B cell (primary cell): ENCODE results near the gene ACCS. TPM values are rescaled to one million over a fixed set of nuclear protein-coding genes. Genes with fewer than 3 reads are reported as not detected.

Experiments
- ATAC-seq: fragments of 200-7000 bp; cut with Tn5 transposase; one replicate; pipeline ENCODE4 v1.10.0; 2021; ENCODE audit warnings: low read depth, mild to moderate bottlenecking, moderate number of reproducible peaks, moderate library complexity
- CTCF ChIA-PET: fragments of 350-600 bp; sonication (Branson Sonifier 250); formaldehyde crosslinking; loops from one replicate; lab custom pipeline; 2021; ENCODE audit warnings: antibody characterized with exemption, inconsistent platforms; lab: Charles Lee
- POLR2A ChIA-PET: fragments of 350-600 bp; sonication (Branson Sonifier 250); formaldehyde crosslinking; loops from one replicate; lab custom pipeline; 2021; ENCODE audit warnings: antibody characterized with exemption; lab: Charles Lee
- DNase-seq: peaks from one replicate; pipeline ENCODE4 v3.0.0; 2013
- H2AFZ ChIP-seq: 2 replicates; pipeline ENCODE4 v1.6.1; 2012; ENCODE audit warnings: mild to moderate bottlenecking, low read depth, low read length; ENCODE audit not compliant: insufficient read depth, poor library complexity, severe bottlenecking
- H3K27ac ChIP-seq, 2 donors: 1 replicate in 1 of 2; 2 replicates in 1 of 2; pipeline ENCODE4 v1.5.1; 2012 to 2013; ENCODE audit warnings: low read length in 2 of 2, mild to moderate bottlenecking in 2 of 2, moderate library complexity in 1 of 2
- H3K27me3 ChIP-seq, 4 experiments: fragments of 200-600 bp in 1 of 4; sonication (generic) in 1 of 4; replicated peaks in 1 of 4; 1 replicate in 2 of 4; 2 replicates in 2 of 4; pipeline versions ENCODE4 v1.6.1 to v1.7.0; 2013 to 2016; ENCODE audit warnings: low read length in 3 of 4, mild to moderate bottlenecking in 2 of 4, mixed read lengths in 1 of 4, moderate library complexity in 1 of 4; ENCODE audit not compliant: insufficient read depth in 4 of 4, control insufficient read depth in 3 of 4; ENCODE audit errors: control extremely low read depth in 1 of 4
- H3K36me3 ChIP-seq, 2 experiments: replicated peaks in 1 of 2; 1 replicate in 1 of 2; 2 replicates in 1 of 2; pipeline versions ENCODE4 v1.6.1 to v1.7.1; 2013; ENCODE audit warnings: low read length in 1 of 2; ENCODE audit not compliant: insufficient read depth in 2 of 2, control insufficient read depth in 1 of 2; ENCODE audit errors: control extremely low read depth in 1 of 2, extremely low read depth in 1 of 2
- H3K4me1 ChIP-seq, 2 donors: fragments of 200-600 bp in 1 of 2; sonication (generic) in 1 of 2; 1 replicate in 1 of 2; 2 replicates in 1 of 2; pipeline versions ENCODE4 v1.5.1 to v1.6.1; 2013 to 2017; ENCODE audit warnings: low read length in 2 of 2; ENCODE audit not compliant: control insufficient read depth in 2 of 2, insufficient read depth in 2 of 2
- H3K4me2 ChIP-seq: replicated peaks from 2 replicates; pipeline ENCODE3; 2012; ENCODE audit warnings: mild to moderate bottlenecking, low read depth, low read length; ENCODE audit not compliant: poor library complexity, severe bottlenecking
- H3K4me3 ChIP-seq, 5 experiments: fragments of 200-600 bp in 1 of 5; sonication (generic) in 1 of 5; 1 replicate in 3 of 5; 2 replicates in 2 of 5; pipeline versions ENCODE4 v1.5.1 to v1.7.0; 2011 to 2016; ENCODE audit warnings: low read length in 4 of 5, mild to moderate bottlenecking in 4 of 5, low read depth in 2 of 5, control low read depth in 1 of 5, moderate library complexity in 1 of 5; ENCODE audit not compliant: insufficient read depth in 1 of 5; ENCODE audit errors: control extremely low read depth in 1 of 5, extremely low read depth in 1 of 5
- H3K79me2 ChIP-seq: fragments of 200-600 bp; sonication (generic); one replicate; pipeline ENCODE4 v1.6.0; 2016; ENCODE audit warnings: low read length; ENCODE audit not compliant: control insufficient read depth, insufficient read depth
- H3K9ac ChIP-seq: fragments of 200-600 bp; sonication (generic); 2 replicates; pipeline ENCODE4 v1.6.1; 2017; ENCODE audit warnings: mild to moderate bottlenecking, low read length, moderate library complexity
- H3K9me3 ChIP-seq, 3 donors: one replicate each; pipeline versions ENCODE4 v1.6.1 to v1.7.1; 2013; ENCODE audit warnings: low read length in 2 of 3; ENCODE audit not compliant: control insufficient read depth in 2 of 3, insufficient read depth in 1 of 3; ENCODE audit errors: control extremely low read depth in 1 of 3
- H4K20me1 ChIP-seq: 2 replicates; pipeline ENCODE4 v1.6.0; 2012; ENCODE audit warnings: mild to moderate bottlenecking, low read length; ENCODE audit not compliant: insufficient read depth, control insufficient read depth, poor library complexity, severe bottlenecking
- H3K27ac Mint-ChIP-seq: one replicate; pipeline ENCODE4 v1.8.0; 2021; ENCODE audit warnings: mixed read lengths
- H3K27me3 Mint-ChIP-seq: one replicate; pipeline ENCODE4 v1.8.0; 2021; ENCODE audit warnings: mixed read lengths
- H3K4me1 Mint-ChIP-seq: one replicate; pipeline ENCODE4 v1.8.0; 2021; ENCODE audit warnings: mixed read lengths
- H3K4me3 Mint-ChIP-seq: one replicate; pipeline ENCODE4 v1.8.0; 2021; ENCODE audit warnings: mixed read lengths
- H3K9me3 Mint-ChIP-seq: one replicate; pipeline ENCODE4 v1.8.0; 2022; ENCODE audit warnings: mixed read lengths; ENCODE audit not compliant: insufficient read depth
- EZH2 ChIP-seq: IDR thresholded peaks from 2 replicates; pipeline ENCODE4 v1.6.1; 2012; ENCODE audit warnings: borderline replicate concordance, low read depth, mild to moderate bottlenecking, moderate library complexity, low read length; ENCODE audit not compliant: insufficient read depth, poor library complexity, severe bottlenecking
- WGBS: methylation state at CpG from one replicate; pipeline ENCODE4 v1.1.5; 2013; ENCODE audit warnings: missing lambda C conversion rate; ENCODE audit not compliant: insufficient coverage; 5-methylcytosine and 5-hydroxymethylcytosine counted together
- intact Hi-C: fragments of 100-400 bp; cut with micrococcal nuclease; formaldehyde crosslinking; loops from one replicate; pipeline ENCODE4 v1.10.0; 2022
- polyA plus RNA-seq: library from polyadenylated mRNA; depleted of rRNA; stranded (reverse); fragments of >200 nt; gene quantifications from 2 replicates; pipeline ENCODE4 v1.2.3, GENCODE V29; 2012
- total RNA-seq, 2 donors: library from RNA; stranded (reverse); fragments of 120-200 nt in 1 of 2; gene quantifications; 1 replicate in 1 of 2; 2 replicates in 1 of 2; pipeline versions ENCODE4 v1.2.3 to v1.2.4, GENCODE V29; 2013 to 2022
- TF ChIP-seq, protein P1 (sequence below): fragments of 200-600 bp; IDR thresholded peaks from one replicate; pipeline ENCODE4 v1.8.0; 2022; ENCODE audit warnings: antibody characterized with exemption, mild to moderate bottlenecking

ACCS gene
- total and polyA plus RNA-seq, 2 donors (not counting 1 experiment from before 2014, with no cell fraction given), result 59.5 to 63.2 TPM

DNA sequence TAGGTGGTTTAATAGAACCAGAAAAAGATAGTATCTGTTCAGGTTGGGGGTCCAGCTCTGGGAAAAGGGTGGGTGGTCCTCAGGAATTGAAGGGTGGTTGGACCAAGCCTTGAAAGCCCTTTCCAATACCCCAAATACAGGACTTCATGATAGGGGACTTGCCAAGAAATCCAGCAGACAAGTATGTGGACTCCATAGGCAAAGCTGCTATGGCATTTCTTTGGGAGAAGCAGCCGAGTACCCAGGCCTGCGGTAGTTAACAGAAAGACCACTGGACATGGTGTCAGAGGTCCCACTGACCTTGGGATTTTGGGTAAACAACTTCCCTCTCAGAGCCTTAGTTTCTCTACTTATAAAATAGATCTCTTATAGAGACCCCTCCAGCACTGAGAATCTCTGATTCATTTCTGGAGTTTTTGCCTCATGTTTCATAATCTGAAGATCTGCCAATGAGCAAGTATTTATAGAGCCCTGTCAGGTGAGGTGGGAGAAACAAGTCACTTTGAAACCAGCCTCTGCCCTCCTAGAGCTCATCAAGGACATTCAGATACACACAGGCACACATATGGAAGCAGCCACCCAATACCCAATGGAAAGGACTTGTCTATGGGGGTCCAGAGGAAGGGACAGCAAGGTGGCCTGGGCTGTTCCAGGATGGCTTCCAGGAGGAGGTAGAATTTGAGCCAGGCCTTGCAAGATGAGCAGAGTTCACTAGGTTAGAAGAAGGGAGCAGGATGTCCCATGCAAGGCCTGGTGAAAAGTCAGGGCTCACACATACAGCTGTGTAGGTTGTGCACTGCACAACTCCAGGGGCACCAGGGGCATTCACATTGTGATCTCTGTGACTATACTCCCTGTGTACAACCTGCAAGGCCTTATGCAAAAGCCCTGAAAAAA, 49.3 kb upstream of the ACCS start:
- TF ChIP-seq EZH2, result no peak
- TF ChIP-seq, protein P1, sequence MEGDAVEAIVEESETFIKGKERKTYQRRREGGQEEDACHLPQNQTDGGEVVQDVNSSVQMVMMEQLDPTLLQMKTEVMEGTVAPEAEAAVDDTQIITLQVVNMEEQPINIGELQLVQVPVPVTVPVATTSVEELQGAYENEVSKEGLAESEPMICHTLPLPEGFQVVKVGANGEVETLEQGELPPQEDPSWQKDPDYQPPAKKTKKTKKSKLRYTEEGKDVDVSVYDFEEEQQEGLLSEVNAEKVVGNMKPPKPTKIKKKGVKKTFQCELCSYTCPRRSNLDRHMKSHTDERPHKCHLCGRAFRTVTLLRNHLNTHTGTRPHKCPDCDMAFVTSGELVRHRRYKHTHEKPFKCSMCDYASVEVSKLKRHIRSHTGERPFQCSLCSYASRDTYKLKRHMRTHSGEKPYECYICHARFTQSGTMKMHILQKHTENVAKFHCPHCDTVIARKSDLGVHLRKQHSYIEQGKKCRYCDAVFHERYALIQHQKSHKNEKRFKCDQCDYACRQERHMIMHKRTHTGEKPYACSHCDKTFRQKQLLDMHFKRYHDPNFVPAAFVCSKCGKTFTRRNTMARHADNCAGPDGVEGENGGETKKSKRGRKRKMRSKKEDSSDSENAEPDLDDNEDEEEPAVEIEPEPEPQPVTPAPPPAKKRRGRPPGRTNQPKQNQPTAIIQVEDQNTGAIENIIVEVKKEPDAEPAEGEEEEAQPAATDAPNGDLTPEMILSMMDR, result no peak
- peaks cover 3% of the 10 kb centered on the region for H3K9me3 Mint-ChIP-seq
- 100% methylated on average over 2 of the region's 2 CpGs for WGBS
- Histone ChIP-seq H3K36me3 (no peaks in the 10 kb centered on the region), H3K27me3 (no peaks in the 10 kb centered on the region), H3K9ac (no peak overlapping the region), H4K20me1 (no peaks in the 10 kb centered on the region), H3K4me2 (no peak overlapping the region), H3K79me2 (no peaks in the 10 kb centered on the region), H2AFZ (no peak overlapping the region), H3K4me3 (no peak overlapping the region), H3K4me1 (no peaks in the 10 kb centered on the region), H3K27ac (no peak overlapping the region), H3K9me3 (no peaks in the 10 kb centered on the region)
- H3K4me1 Mint-ChIP-seq, result no peaks in the 10 kb centered on the region
- no peak overlapping the region for H3K27ac Mint-ChIP-seq
- H3K4me3 Mint-ChIP-seq, result no peak overlapping the region
- intact Hi-C loops, result no loop called here
- no peak for DNase-seq
- ChIA-PET POLR2A (no interaction called here), CTCF (no interaction called here)
- peaks cover 11% of the 10 kb centered on the region for H3K27me3 Mint-ChIP-seq
- ATAC-seq, result no peak

DNA sequence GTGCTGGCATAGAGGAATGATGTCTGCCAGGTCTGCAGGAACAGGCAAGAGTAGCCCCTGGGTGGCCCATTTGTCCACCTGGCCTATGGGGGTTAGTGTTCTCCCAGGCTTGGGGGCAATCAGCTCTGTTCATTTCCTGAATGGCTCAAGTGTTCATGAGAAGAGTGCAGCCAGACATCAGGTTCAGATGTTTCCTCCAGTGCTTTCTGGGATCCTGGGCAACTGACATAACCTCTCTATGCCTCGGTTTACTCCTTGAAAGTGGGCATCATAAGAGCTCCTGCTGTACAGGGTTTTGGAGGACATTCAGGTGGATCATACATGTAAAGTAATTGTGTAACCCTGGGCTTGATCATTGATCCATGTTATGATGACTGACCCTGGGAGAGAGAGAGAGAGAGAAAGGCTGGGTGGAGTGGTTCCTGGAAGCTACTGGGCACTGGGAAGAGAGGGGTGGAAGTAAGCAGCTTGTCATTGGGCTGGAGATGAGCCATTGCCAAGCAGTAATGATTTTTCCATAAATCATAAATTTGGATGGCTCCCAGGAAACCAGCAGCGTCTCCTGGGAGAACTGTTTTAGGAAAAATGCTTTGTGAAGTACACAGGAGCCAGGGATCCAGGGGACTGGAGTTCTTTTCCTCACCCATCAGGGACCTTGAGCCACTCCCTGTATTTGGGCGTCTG, 48.5 kb upstream of the ACCS start:
- intact Hi-C loops, result no loop called here
- H3K4me3 ChIP-seq, result no peak overlapping the region
- Mint-ChIP-seq H3K4me3 (no peak overlapping the region), H3K9me3 (peaks cover 6% of the 10 kb centered on the region), H3K27me3 (peaks cover 12% of the 10 kb centered on the region), H3K4me1 (no peaks in the 10 kb centered on the region), H3K27ac (no peak overlapping the region)
- CTCF ChIA-PET, result no interaction called here
- H3K9ac ChIP-seq, result no peak overlapping the region
- no peak for DNase-seq
- no peaks in the 10 kb centered on the region for H3K27me3 ChIP-seq
- ATAC-seq, result no peak
- 56% methylated on average over 2 of the region's 3 CpGs for WGBS
- no peaks in the 10 kb centered on the region for H3K79me2 ChIP-seq
- H3K27ac ChIP-seq, result no peak overlapping the region
- H4K20me1 ChIP-seq, result no peaks in the 10 kb centered on the region
- TF ChIP-seq, protein P1, result no peak
- no peak for TF ChIP-seq EZH2
- no peak overlapping the region for H3K4me2 ChIP-seq
- POLR2A ChIA-PET, result no interaction called here
- H3K9me3 ChIP-seq, result no peaks in the 10 kb centered on the region
- H3K4me1 ChIP-seq, result no peaks in the 10 kb centered on the region
- no peak overlapping the region for H2AFZ ChIP-seq
- H3K36me3 ChIP-seq, result no peaks in the 10 kb centered on the region
